Kidney (tissue), 14 donors: ENCODE results near the gene AFF3. TPM values are rescaled to one million over a fixed set of nuclear protein-coding genes. Genes with fewer than 3 reads are reported as not detected.
"Not testable (repeated sequence)": the region's sequence is repeated elsewhere in the genome, so short reads cannot be mapped to it uniquely, and the experiment has no call there.

Experiments
- DNase-seq, 5 donors: peaks; one replicate each; pipeline ENCODE4 v3.0.0-alpha.2; 2013 to 2020
- FAIRE-seq: peaks from 2 replicates; lab custom pipeline; 2012; peaks lifted over from hg19 to GRCh38; lab: Jason Lieb, UNC
- H3K27ac ChIP-seq, 2 donors: one replicate each; pipeline ENCODE4 v1.7.0; 2013; ENCODE audit warnings: low read depth in 2 of 2, low read length in 2 of 2, inconsistent platforms in 1 of 2
- H3K27me3 ChIP-seq: one replicate; pipeline ENCODE4 v1.7.1; 2013; ENCODE audit warnings: low read length, inconsistent platforms; ENCODE audit not compliant: control insufficient read depth, insufficient read depth
- H3K36me3 ChIP-seq, 3 donors: one replicate each; pipeline versions ENCODE4 v1.7.0 to v1.7.1; 2013; ENCODE audit warnings: low read length in 3 of 3, control low read depth in 1 of 3, inconsistent platforms in 1 of 3; ENCODE audit not compliant: insufficient read depth in 3 of 3, control insufficient read depth in 2 of 3
- H3K4me1 ChIP-seq, 3 donors: one replicate each; pipeline versions ENCODE4 v1.7.0 to v1.7.1; 2013; ENCODE audit warnings: low read length in 3 of 3, inconsistent platforms in 1 of 3, low read depth in 1 of 3; ENCODE audit not compliant: control insufficient read depth in 2 of 3, insufficient read depth in 2 of 3
- H3K4me3 ChIP-seq, 3 donors: one replicate each; pipeline versions ENCODE4 v1.7.0 to v1.8.1; 2013; ENCODE audit warnings: low read length in 3 of 3, control low read depth in 1 of 3, inconsistent platforms in 1 of 3
- H3K9ac ChIP-seq, 3 donors: one replicate each; pipeline versions ENCODE4 v1.7.0 to v1.7.1; 2013; ENCODE audit warnings: low read length in 3 of 3, control low read depth in 1 of 3, inconsistent platforms in 1 of 3
- H3K9me3 ChIP-seq, 3 donors: one replicate each; pipeline versions ENCODE4 v1.7.0 to v1.7.1; 2013; ENCODE audit warnings: low read length in 3 of 3, control low read depth in 1 of 3, inconsistent platforms in 1 of 3; ENCODE audit not compliant: control insufficient read depth in 2 of 3, insufficient read depth in 1 of 3
- CTCF ChIP-seq: IDR thresholded peaks from 3 replicates; pipeline ENCODE4 v1.5.1; 2012; ENCODE audit warnings: mild to moderate bottlenecking, moderate library complexity, borderline replicate concordance; ENCODE audit not compliant: insufficient read depth; ENCODE audit errors: extremely low read depth
- intact Hi-C: fragments of 100-400 bp; cut with DNase I; formaldehyde crosslinking; loops from one replicate; pipeline ENCODE4 v1.11.1; 2022
- polyA plus RNA-seq: library from polyadenylated mRNA; stranded (reverse); fragments of 350-450 nt; fragmentation: Illumina TruSeq; extraction: RNeasy Lipid Tissue Mini Kit (QIAGEN cat#74804); gene quantifications from one replicate; pipeline ENCODE4 v1.2.3, GENCODE V29; 2014; ENCODE audit warnings: low read depth, low replicate concordance; ENCODE audit not compliant: insufficient read depth
- total RNA-seq: library from RNA; stranded (reverse); fragmentation: NEBNext Ultra II Directional; extraction: Animal tissue kit (Norgen Biotek cat#: 25700); gene quantifications from one replicate; pipeline ENCODE4 v1.2.1, GENCODE V29; 2021
- donor health status: control.
- donor health status: control.
- donor health status: control.
- donor health status: control.
- donor health status: control.
- donor health status: DM: yes; HTN: yes; CAD: no.
- donor health status: Normal renal cell carcinoma (clear cell type).

Gene AFF3
- total and polyA plus RNA-seq, 2 donors from 2014 or later: 0.65 to 11.0 TPM

GRCh38 chr2:99663641-99664040 lies 478.7 kb downstream of the AFF3 start:
- Histone ChIP-seq H3K9ac (no peak overlapping the region), H3K27ac (no peak overlapping the region), H3K4me3 (no peak overlapping the region), H3K27me3 (no peaks in the 10 kb centered on the region), H3K36me3 (no peaks in the 10 kb centered on the region), H3K9me3 (no peaks in the 10 kb centered on the region), H3K4me1 (peaks cover 0 to 4% (median 2%) of the 10 kb centered on the region in 3 donors)
- DNase-seq: no peak
- no peak for TF ChIP-seq CTCF
- intact Hi-C loops: no loop called here
- FAIRE-seq: no peak

DNA sequence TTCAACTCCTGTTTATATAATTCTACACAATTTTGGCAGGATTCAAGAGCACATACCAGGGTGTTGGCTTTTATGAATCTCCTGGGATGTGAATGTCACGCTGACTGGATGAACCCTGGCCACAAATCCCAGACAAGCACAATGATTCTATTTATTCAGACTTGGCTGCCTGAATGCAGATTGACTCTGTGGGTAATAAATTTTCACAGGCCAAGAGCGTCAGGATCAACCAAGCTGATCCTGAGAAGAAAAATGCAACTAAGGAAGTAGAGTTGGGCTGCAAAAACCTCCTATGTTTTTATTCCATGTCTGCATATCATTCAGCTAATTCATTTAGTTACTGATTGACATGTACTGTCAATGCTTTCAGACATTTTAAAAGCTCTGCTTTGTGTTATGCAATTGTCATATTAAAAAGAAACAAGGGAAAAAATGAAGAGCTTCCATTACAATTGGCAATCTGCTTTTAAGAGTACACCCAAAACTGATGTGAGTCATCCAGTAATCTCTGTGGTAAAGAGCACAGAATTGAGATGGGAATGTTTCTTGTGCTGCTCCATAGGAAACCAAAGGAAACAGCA lies 479.5 kb downstream of the AFF3 start:
- intact Hi-C loops: no loop called here
- DNase-seq: peak in 3 of 5 donors; percentile 57 to 87 (median 82)
- Histone ChIP-seq H3K9me3 (no peaks in the 10 kb centered on the region), H3K9ac (no peak overlapping the region), H3K27me3 (no peaks in the 10 kb centered on the region), H3K27ac (no peak overlapping the region), H3K4me3 (no peak overlapping the region), H3K36me3 (no peaks in the 10 kb centered on the region), H3K4me1 (peaks cover 0 to 4% (median 2%) of the 10 kb centered on the region in 3 donors)
- no peak for FAIRE-seq
- no peak for TF ChIP-seq CTCF

DNA sequence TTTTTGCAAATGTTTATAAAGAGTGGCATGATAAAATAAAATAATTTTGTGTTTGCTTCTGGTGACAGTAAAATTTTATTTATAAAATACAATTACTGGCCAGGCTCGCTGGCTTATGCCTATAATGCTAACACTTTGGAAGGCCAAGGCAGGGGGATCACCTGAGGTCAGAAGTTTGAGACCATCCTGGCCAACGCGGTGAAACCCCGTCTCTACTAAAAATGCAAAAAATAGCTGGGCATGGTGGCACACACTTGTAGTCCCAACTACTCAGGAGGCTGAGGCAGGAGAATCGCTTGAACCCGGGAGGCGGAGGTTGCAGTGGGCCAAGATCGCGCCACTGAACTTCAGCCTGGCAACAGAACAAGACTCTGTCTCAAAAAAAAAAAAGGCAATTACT lies 480.6 kb downstream of the AFF3 start:
- H3K9ac ChIP-seq, DNase-seq, H3K4me3 ChIP-seq, H3K27ac ChIP-seq, H3K9me3 ChIP-seq, H3K27me3 ChIP-seq, H3K36me3 ChIP-seq, H3K4me1 ChIP-seq, FAIRE-seq, intact Hi-C loops: not testable (repeated sequence)

DNA sequence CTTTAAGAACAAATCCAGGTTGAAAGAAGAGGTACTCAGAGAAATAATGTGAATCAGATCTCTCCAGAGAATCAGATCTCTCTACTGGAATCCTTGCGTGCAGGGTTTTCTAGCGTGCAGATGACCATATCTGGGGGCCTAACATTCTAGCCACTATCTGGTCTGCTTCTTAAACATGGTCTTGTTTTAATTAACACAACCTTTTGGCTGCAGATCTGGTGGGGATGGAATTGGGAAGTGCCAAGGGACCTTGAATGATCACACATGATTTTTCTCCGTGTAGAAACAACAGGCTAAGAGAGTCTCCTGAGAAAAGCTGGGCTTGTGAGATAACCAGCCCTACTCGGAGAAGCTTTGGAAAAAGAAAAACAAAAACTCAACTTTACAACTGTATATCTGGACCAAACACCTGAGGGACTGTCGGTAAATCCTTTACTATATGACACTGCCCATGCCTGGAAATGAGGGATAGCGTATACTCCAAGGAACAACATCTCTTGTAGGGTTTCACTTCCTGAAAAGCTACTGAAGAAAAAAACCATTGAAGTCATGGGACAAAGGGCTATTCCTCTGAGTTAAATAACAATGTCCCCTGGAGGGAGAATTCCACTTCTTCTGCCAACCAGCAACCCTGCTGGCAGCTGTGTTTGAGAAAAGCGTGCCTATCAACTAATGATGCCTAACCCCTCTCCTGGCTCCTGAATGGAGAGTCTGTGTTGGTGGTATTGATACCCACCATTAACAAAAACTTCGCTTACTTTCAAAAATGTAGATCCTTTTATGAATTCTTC lies 481.6 kb downstream of the AFF3 start:
- DNase-seq: no peak
- Histone ChIP-seq H3K36me3 (no peaks in the 10 kb centered on the region), H3K27me3 (no peaks in the 10 kb centered on the region), H3K4me3 (no peak overlapping the region), H3K9me3 (no peaks in the 10 kb centered on the region), H3K27ac (no peak overlapping the region), H3K9ac (no peak overlapping the region), H3K4me1 (peaks cover 0 to 4% (median 2%) of the 10 kb centered on the region in 3 donors)
- FAIRE-seq: no peak
- no peak for TF ChIP-seq CTCF
- intact Hi-C loops: no loop called here
